Measurements from ENCODE around the gene PLA2G2C. TPM values are rescaled to one million over a fixed set of nuclear protein-coding genes. Genes with fewer than 3 reads are reported as not detected.

PLA2G2C gene
- total and polyA plus RNA-seq, 2 of the 8 experiments (the other 6 are each of a cell fraction or from before 2014, with no cell fraction given): not detected

DNA sequence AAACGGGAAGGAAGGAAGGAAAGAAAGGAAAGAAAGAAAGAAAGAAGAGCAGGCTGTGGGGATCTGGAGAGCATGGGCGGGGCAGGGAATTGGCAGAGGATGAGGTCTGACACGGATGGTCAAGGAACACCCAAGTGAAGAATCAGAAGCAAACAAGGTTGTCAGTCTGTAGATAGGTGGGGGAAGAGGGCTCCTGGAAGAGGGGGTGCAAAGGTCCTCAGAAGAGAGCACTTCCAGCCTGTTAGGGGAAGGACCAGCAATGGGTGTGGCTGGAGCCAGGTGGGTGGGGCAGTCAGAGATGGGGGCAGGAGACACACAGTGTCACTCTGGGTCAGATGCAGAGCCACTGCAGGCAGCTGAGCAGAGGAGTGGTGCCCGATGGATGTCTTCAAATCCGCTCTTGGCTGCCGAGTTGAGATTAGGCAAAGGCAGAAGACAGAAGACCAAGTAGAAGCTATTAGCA is 11.0 kb upstream of the PLA2G2C start:
- TF ChIP-seq HDAC6 (IDR thresholded peaks at IDR 0.05; ENCODE audit: low read depth, low read length) (no peak), JUN (IDR thresholded peaks at IDR 0.05; ENCODE audit: low read depth, low read length) (no peak), BACH1 (IDR thresholded peaks at IDR 0.05; ENCODE audit: low read length) (no peak), MAFK (IDR thresholded peaks at IDR 0.05; ENCODE audit: low read depth, low read length) (no peak)
- H3K9ac ChIP-seq (replicated peaks in 1 of 4; ENCODE audit: extremely low read depth in 1 of 4, low read depth in 3 of 4, low read length in 3 of 4): no peak overlapping the region

More for the DNA sequence above, 11.0 kb upstream of the PLA2G2C start:
- CTCF ChIA-PET (ENCODE audit: partially characterized antibody): interaction anchor here (6.6 to 9.3 kb wide), 3 partner anchors 16 to 44 kb away, joined by 79 to 90 read pairs (median 89); no protein-coding TSS in a partner anchor
- H2BK15ac ChIP-seq (ENCODE audit: low read length): no peak overlapping the region
- H3K14ac ChIP-seq (ENCODE audit: insufficient read length): no peak overlapping the region
- H3K4me2 ChIP-seq (ENCODE audit: insufficient read depth in 1 of 2, low read depth in 2 of 2, low read length in 2 of 2): no peak overlapping the region
- H3K4ac ChIP-seq (replicated peaks; ENCODE audit: insufficient read length, low read depth, low read length): no peak overlapping the region
- POLR2A ChIA-PET (ENCODE audit: partially characterized antibody): no interaction called here
- no peaks in the 10 kb centered on the region for H3K9me3 ChIP-seq (ENCODE audit: insufficient read depth in 2 of 2, low read depth in 1 of 2, low read length in 1 of 2)
- H4K5ac ChIP-seq (ENCODE audit: insufficient read length, low read depth, low read length): no peak overlapping the region
- no peak overlapping the region for H2BK12ac ChIP-seq (ENCODE audit: low read depth, low read length)
- H3K27me3 ChIP-seq (replicated peaks in 1 of 4; ENCODE audit: control insufficient read depth in 3 of 4, extremely low read depth in 1 of 4, insufficient read depth in 3 of 4, low read length in 3 of 4): no peaks in the 10 kb centered on the region; a peak in 2 of 7 replicates
- no peak overlapping the region for H4K91ac ChIP-seq (replicated peaks; ENCODE audit: insufficient read length, low read length)
- H3K79me1 ChIP-seq (ENCODE audit: low read depth, low read length): no peaks in the 10 kb centered on the region
- H2AFZ ChIP-seq (ENCODE audit: low read length): no peak overlapping the region
- no peak overlapping the region for H2BK20ac ChIP-seq (ENCODE audit: low read length)
- H3K56ac ChIP-seq (replicated peaks; ENCODE audit: insufficient read length, low read depth, low read length): no peak overlapping the region
- no peak overlapping the region for H2BK5ac ChIP-seq (ENCODE audit: low read depth, low read length)
- 85% methylated on average over 5 of the region's 6 CpGs; no CpG with 5 or more reads in 1 of the 2 experiments for WGBS, 2 experiments (ENCODE audit: extremely low coverage in 1 of 2, insufficient coverage in 1 of 2, insufficient read length in 1 of 2, insufficient replicate concordance in 2 of 2, low coverage in 1 of 2, low lambda C conversion rate in 2 of 2, missing lambda C conversion rate in 1 of 2)
- peaks cover 0 to 7% (median under 1%) of the 10 kb centered on the region in 4 experiments; a peak in 4 of 7 replicates for H3K4me1 ChIP-seq (replicated peaks in 1 of 4; ENCODE audit: control insufficient read depth in 3 of 4, insufficient read depth in 4 of 4, low read length in 3 of 4)
- H3K18ac ChIP-seq (ENCODE audit: extremely low read depth, low read length): no peak overlapping the region
- DNase-seq (ENCODE audit: low read depth in 1 of 2, low spot score in 2 of 2) (no peak), FAIRE-seq (no peak)
- H3K36me3 ChIP-seq (ENCODE audit: control insufficient read depth in 2 of 4, insufficient read depth in 4 of 4, low read length in 3 of 4): no peaks in the 10 kb centered on the region
- no peak overlapping the region for H2AK5ac ChIP-seq (ENCODE audit: low read depth, low read length)
- no peak overlapping the region for H4K8ac ChIP-seq (ENCODE audit: extremely low read depth, insufficient read depth, low read length)
- no peak overlapping the region for H3K4me3 ChIP-seq (ENCODE audit: extremely low read depth in 1 of 4, insufficient read depth in 2 of 4, low read depth in 3 of 4, low read length in 4 of 4)
- no peak overlapping the region for H3K23ac ChIP-seq (ENCODE audit: insufficient read length)
- no peaks in the 10 kb centered on the region for H3K23me2 ChIP-seq (ENCODE audit: low read depth, low read length)
- no peaks in the 10 kb centered on the region for H4K20me1 ChIP-seq (replicated peaks in 1 of 2; ENCODE audit: control insufficient read depth in 1 of 2, insufficient read depth in 2 of 2, low read length in 2 of 2)
- H2BK120ac ChIP-seq (replicated peaks; ENCODE audit: low read depth, low read length): no peak overlapping the region
- no peak overlapping the region for H3K27ac ChIP-seq (ENCODE audit: low read depth, low read length)
- H3K79me2 ChIP-seq (ENCODE audit: control insufficient read depth in 1 of 2, insufficient read depth in 2 of 2, low read length in 2 of 2): no peaks in the 10 kb centered on the region

Data from H1 (cell line).